ENCODE data around the gene SETX.

- TF ChIP-seq CTCF (conservative IDR thresholded peaks at IDR 0.05; ENCODE audit: low read length) (no peak), EZH2phosphoT487 (IDR thresholded peaks at IDR 0.05; ENCODE audit: borderline replicate concordance, low read depth, low read length) (no peak)
Observed at GRCh38 chr9:132312873-132313272, 41.9 kb downstream of the SETX start.

Measured in OCI-LY7 (cell line).